K562 (cell line): ENCODE data around the gene TUT7. TPM values are rescaled to one million over a fixed set of nuclear protein-coding genes. Genes with fewer than 3 reads are reported as not detected.

Source experiments
- ATAC-seq: fragments of 200-7000 bp; cut with Tn5 transposase; 3 replicates; pipeline ENCODE4 v1.9.1; 2020; ENCODE audit warnings: moderate library complexity
- BruUV-seq: library from RNA; stranded (reverse); fragments of 400-500 nt; replicated peaks from 2 replicates; lab custom pipeline; 2021; lab: Mats Ljungman, UMichigan
- CTCF ChIA-PET: fragments of 300-600 bp; formaldehyde crosslinking; extraction: SDS; loops from one replicate; lab custom pipeline; 2021; ENCODE audit warnings: low intra/inter-chr PET ratio; lab: Yijun Ruan, JAX
- POLR2A ChIA-PET: fragments of 300-600, 350-650 bp; sonication (Branson Sonifier 250); formaldehyde crosslinking; extraction: SDS; loops from one replicate; lab custom pipeline; 2021; ENCODE audit warnings: antibody characterized with exemption, inconsistent platforms; lab: Yijun Ruan, JAX
- DNase-seq, 4 experiments: peaks; one replicate each; pipeline versions ENCODE4 v3.0.0 to v3.0.0-alpha.2; 2011 to 2018; ENCODE audit warnings: low spot score in 3 of 4, mixed read lengths in 3 of 4; ENCODE audit errors: extremely low read depth in 1 of 4
- FAIRE-seq: peaks from 2 replicates; lab custom pipeline; 2011; peaks lifted over from hg19 to GRCh38; lab: Jason Lieb, UNC
- H2AFZ ChIP-seq: 2 replicates; pipeline ENCODE4 v1.6.0; 2011; ENCODE audit warnings: low read depth, low read length, control low read depth, inconsistent platforms
- H3K27ac ChIP-seq: fragments of 200-600 bp; 3 replicates; pipeline ENCODE4 v1.8.0; 2011; ENCODE audit warnings: low read depth, mild to moderate bottlenecking, control low read depth, inconsistent platforms, low read length, moderate library complexity, mixed read lengths; ENCODE audit errors: extremely low read depth
- H3K27me3 ChIP-seq, 2 experiments: fragments of 300-600 bp in 1 of 2; 2 replicates in 1 of 2; 3 replicates in 1 of 2; pipeline versions ENCODE4 v1.6.0 to v1.8.0; 2011; ENCODE audit warnings: inconsistent platforms in 2 of 2, low read length in 2 of 2, mild to moderate bottlenecking in 1 of 2, mixed read lengths in 1 of 2, moderate library complexity in 1 of 2; ENCODE audit not compliant: control insufficient read depth in 2 of 2, insufficient read depth in 2 of 2
- H3K36me3 ChIP-seq: fragments of 300-600 bp; 3 replicates; pipeline ENCODE4 v1.8.0; 2011; ENCODE audit warnings: mild to moderate bottlenecking, low read length, inconsistent platforms; ENCODE audit not compliant: control insufficient read depth, insufficient read depth
- H3K4me1 ChIP-seq, 2 experiments: fragments of 200-600 bp in 1 of 2; replicated peaks in 1 of 2; 2 replicates in 1 of 2; 3 replicates in 1 of 2; pipeline versions ENCODE4 v1.5.1 to v1.8.0; 2011; ENCODE audit warnings: inconsistent platforms in 2 of 2, low read length in 2 of 2, mild to moderate bottlenecking in 1 of 2, mixed read lengths in 1 of 2, moderate library complexity in 1 of 2; ENCODE audit not compliant: control insufficient read depth in 2 of 2, insufficient read depth in 2 of 2
- H3K4me2 ChIP-seq: 2 replicates; pipeline ENCODE4 v1.6.1; 2011; ENCODE audit warnings: low read length, control low read depth, inconsistent platforms, mixed read lengths; ENCODE audit not compliant: insufficient read depth
- H3K4me3 ChIP-seq: fragments of 200-600 bp; sonication (generic), shearing (Covaris generic); 2 replicates; pipeline ENCODE4 v1.5.1; 2016; ENCODE audit warnings: control low read depth, inconsistent platforms
- H3K79me2 ChIP-seq: fragments of 200-600 bp; 3 replicates; pipeline ENCODE4 v1.8.0; 2011; ENCODE audit warnings: low read length, inconsistent platforms; ENCODE audit not compliant: control insufficient read depth, insufficient read depth
- H3K9ac ChIP-seq, 2 experiments: 2 replicates each; pipeline versions ENCODE4 v1.6.0 to v1.6.1; 2011; ENCODE audit warnings: low read depth in 2 of 2, low read length in 2 of 2, control low read depth in 1 of 2, inconsistent platforms in 1 of 2, mild to moderate bottlenecking in 1 of 2, mixed read lengths in 1 of 2; ENCODE audit not compliant: insufficient read depth in 1 of 2
- H3K9me1 ChIP-seq: one replicate; pipeline ENCODE4 v1.6.0; 2011; ENCODE audit warnings: inconsistent platforms, mild to moderate bottlenecking, low read length, moderate library complexity; ENCODE audit not compliant: control insufficient read depth, insufficient read depth
- H3K9me3 ChIP-seq: replicated peaks from 2 replicates; pipeline ENCODE4 v1.5.1; 2011; ENCODE audit warnings: low read depth, low read length, inconsistent platforms; ENCODE audit not compliant: control insufficient read depth, insufficient read depth
- H4K20me1 ChIP-seq: replicated peaks from 2 replicates; pipeline ENCODE4 v1.6.1; 2011; ENCODE audit warnings: low read length, inconsistent platforms, mixed read lengths; ENCODE audit not compliant: control insufficient read depth, insufficient read depth
- HMG20B ChIP-seq: fragments of 250-450 bp; sonication (Bioruptor Pico); IDR thresholded peaks from 2 replicates; pipeline ENCODE4 v1.5.0; 2021; ENCODE audit warnings: mild to moderate bottlenecking
- NR3C1 ChIP-seq: sonication (generic); formaldehyde crosslinking; IDR thresholded peaks from 2 replicates; pipeline ENCODE4 v1.8.1; 2022; ENCODE audit warnings: missing genetic modification reagents
- POLR2B ChIP-seq: fragments of 450-650 bp; IDR thresholded peaks from 2 replicates; pipeline ENCODE4 v1.6.1; 2018; ENCODE audit warnings: low read depth; ENCODE audit not compliant: partially characterized antibody
- SMAD4 ChIP-seq: fragments of 250-450 bp; sonication (Bioruptor Pico); conservative IDR thresholded peaks from 2 replicates; pipeline ENCODE4 v1.8.0; 2021; ENCODE audit warnings: inconsistent platforms, mild to moderate bottlenecking, moderate library complexity
- SNIP1 ChIP-seq: fragments of 450-650 bp; IDR thresholded peaks from 2 replicates; pipeline ENCODE4 v1.7.1; 2017; ENCODE audit warnings: low read depth, mild to moderate bottlenecking
- TAF9B ChIP-seq: fragments of 450-650 bp; IDR thresholded peaks from 2 replicates; pipeline ENCODE4 v1.6.1; 2018; ENCODE audit warnings: mild to moderate bottlenecking; ENCODE audit not compliant: partially characterized antibody
- TCF3 ChIP-seq: sonication (generic); formaldehyde crosslinking; IDR thresholded peaks from 2 replicates; pipeline ENCODE4 v1.4.0; 2020; ENCODE audit warnings: mild to moderate bottlenecking, missing genetic modification reagents
- ZC3H11A ChIP-seq: IDR thresholded peaks from 2 replicates; pipeline ENCODE4 v1.6.1; 2012; ENCODE audit warnings: low read depth, low read length, improper control_type of control experiment
- WGBS: fragments of 100-300 bp; shearing (Covaris generic); methylation state at CpG from one replicate; pipeline ENCODE4 v1.1.6; 2016; ENCODE audit warnings: low coverage, mixed read lengths; ENCODE audit not compliant: insufficient coverage; ENCODE audit errors: missing lambda C conversion rate; 5-methylcytosine and 5-hydroxymethylcytosine counted together
- in situ Hi-C: fragments of 300-500 bp; cut with MboI; formaldehyde crosslinking; loops from 4 replicates; pipeline ENCODE4 v1.15.0; 2018; ENCODE audit warnings: inconsistent platforms, mixed read lengths
- intact Hi-C: fragments of 100-400 bp; cut with micrococcal nuclease; formaldehyde crosslinking; loops from 2 replicates; pipeline ENCODE4 v1.14.2; 2022
- polyA plus RNA-seq, 8 experiments: library from polyadenylated mRNA; depleted of rRNA in 4 of 8; stranded (reverse) in 5 of 8; unstranded in 3 of 8; fragments of >200 nt; fragmentation: Nextera tagmentation in 2 of 8; fragmentation: Illumina TruSeq in 1 of 8; extraction: Ambion mirVana in 2 of 8; extraction: Trizol in 1 of 8; gene quantifications; 2 replicates each; pipeline versions ENCODE4 v1.2.1 to v1.2.3, GENCODE V29; 2011 to 2014; ENCODE audit warnings: inconsistent platforms in 1 of 8, missing spikeins in 1 of 8
- total RNA-seq, 7 experiments: library from RNA; depleted of rRNA in 6 of 7; stranded (reverse); fragments of >200 nt in 6 of 7; fragmentation: Illumina TruSeq in 2 of 7; extraction: Trizol in 2 of 7; gene quantifications; 2 replicates each; pipeline versions ENCODE4 v1.2.1 to v1.2.3, GENCODE V29; 2011 to 2021; ENCODE audit warnings: low replicate concordance in 1 of 7
- TF ChIP-seq, protein P1 (sequence below): sonication (generic); formaldehyde crosslinking; IDR thresholded peaks from 2 replicates; pipeline ENCODE4 v1.8.1; 2023; ENCODE audit warnings: missing genetic modification reagents, mild to moderate bottlenecking, borderline replicate concordance
- TF ChIP-seq, protein P2 (sequence below): sonication (generic); formaldehyde crosslinking; IDR thresholded peaks from 2 replicates; pipeline ENCODE4 v1.8.1; 2023; ENCODE audit warnings: mild to moderate bottlenecking, missing genetic modification reagents
- TF ChIP-seq, protein P3 (sequence below): conservative IDR thresholded peaks from 2 replicates; pipeline ENCODE4 v1.6.1; 2011; ENCODE audit warnings: low read depth, mild to moderate bottlenecking, low read length; ENCODE audit not compliant: control insufficient read depth
- TF ChIP-seq, protein P4 (sequence below): fragments of 250-450 bp; sonication (Bioruptor Pico); IDR thresholded peaks from 2 replicates; pipeline ENCODE4 v1.5.0; 2021

Gene TUT7
- total and polyA plus RNA-seq, 9 of the 15 experiments (the other 6 are each of a cell fraction or from before 2014, with no cell fraction given): 5.9 to 26.9 (median 15.2) TPM

DNA sequence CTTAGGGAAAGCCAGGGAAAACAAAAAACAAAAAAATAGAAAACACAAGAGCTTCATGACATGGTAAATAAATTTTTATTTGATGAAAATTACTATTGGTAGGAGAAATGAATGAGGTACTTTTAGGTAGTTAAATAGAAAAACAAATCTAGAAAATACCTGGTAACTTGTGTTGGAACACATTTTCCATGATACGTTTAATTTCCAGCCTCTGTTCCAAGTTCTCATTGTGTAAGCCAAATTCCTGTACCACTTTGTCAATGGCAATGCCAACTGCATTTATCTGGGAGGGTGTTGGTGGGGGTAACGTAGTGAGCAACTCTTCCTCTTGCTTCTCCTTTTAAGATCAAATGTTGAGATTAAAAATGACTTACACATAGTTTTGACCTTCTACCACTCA, 9.4 kb downstream of the TUT7 start:
- CTCF ChIA-PET: no interaction called here
- 100% methylated on average over 2 of the region's 2 CpGs for WGBS
- Histone ChIP-seq H3K79me2 (peaks cover 37% of the 10 kb centered on the region), H3K9ac (no peak overlapping the region), H3K9me3 (no peaks in the 10 kb centered on the region), H3K27me3 (no peaks in the 10 kb centered on the region), H2AFZ (no peak overlapping the region), H3K36me3 (peaks cover 63% of the 10 kb centered on the region), H3K4me2 (no peak overlapping the region), H3K27ac (no peak overlapping the region), H3K4me3 (no peak overlapping the region), H3K9me1 (no peaks in the 10 kb centered on the region), H4K20me1 (no peaks in the 10 kb centered on the region; the same call in 1 of the 2 replicates), H3K4me1 (peaks cover 0 to 2% of the 10 kb centered on the region in 2 experiments; a peak in 2 of 5 replicates)
- DNase-seq: no peak
- FAIRE-seq: no peak
- BruUV-seq: no TSS peak
- intact Hi-C loops: no loop called here
- no peak for ATAC-seq
- POLR2A ChIA-PET: no interaction called here
- in situ Hi-C loops: no loop called here
- no peak for TF ChIP-seq NR3C1 (CRISPR knock-in tag)
- no peak for TF ChIP-seq TCF3 (CRISPR knock-in tag)
- TF ChIP-seq ZC3H11A: no peak
- no peak for TF ChIP-seq HMG20B (CRISPR knock-in tag)
- no peak for TF ChIP-seq TAF9B
- TF ChIP-seq SMAD4 (CRISPR knock-in tag): no peak
- TF ChIP-seq, protein P1, sequence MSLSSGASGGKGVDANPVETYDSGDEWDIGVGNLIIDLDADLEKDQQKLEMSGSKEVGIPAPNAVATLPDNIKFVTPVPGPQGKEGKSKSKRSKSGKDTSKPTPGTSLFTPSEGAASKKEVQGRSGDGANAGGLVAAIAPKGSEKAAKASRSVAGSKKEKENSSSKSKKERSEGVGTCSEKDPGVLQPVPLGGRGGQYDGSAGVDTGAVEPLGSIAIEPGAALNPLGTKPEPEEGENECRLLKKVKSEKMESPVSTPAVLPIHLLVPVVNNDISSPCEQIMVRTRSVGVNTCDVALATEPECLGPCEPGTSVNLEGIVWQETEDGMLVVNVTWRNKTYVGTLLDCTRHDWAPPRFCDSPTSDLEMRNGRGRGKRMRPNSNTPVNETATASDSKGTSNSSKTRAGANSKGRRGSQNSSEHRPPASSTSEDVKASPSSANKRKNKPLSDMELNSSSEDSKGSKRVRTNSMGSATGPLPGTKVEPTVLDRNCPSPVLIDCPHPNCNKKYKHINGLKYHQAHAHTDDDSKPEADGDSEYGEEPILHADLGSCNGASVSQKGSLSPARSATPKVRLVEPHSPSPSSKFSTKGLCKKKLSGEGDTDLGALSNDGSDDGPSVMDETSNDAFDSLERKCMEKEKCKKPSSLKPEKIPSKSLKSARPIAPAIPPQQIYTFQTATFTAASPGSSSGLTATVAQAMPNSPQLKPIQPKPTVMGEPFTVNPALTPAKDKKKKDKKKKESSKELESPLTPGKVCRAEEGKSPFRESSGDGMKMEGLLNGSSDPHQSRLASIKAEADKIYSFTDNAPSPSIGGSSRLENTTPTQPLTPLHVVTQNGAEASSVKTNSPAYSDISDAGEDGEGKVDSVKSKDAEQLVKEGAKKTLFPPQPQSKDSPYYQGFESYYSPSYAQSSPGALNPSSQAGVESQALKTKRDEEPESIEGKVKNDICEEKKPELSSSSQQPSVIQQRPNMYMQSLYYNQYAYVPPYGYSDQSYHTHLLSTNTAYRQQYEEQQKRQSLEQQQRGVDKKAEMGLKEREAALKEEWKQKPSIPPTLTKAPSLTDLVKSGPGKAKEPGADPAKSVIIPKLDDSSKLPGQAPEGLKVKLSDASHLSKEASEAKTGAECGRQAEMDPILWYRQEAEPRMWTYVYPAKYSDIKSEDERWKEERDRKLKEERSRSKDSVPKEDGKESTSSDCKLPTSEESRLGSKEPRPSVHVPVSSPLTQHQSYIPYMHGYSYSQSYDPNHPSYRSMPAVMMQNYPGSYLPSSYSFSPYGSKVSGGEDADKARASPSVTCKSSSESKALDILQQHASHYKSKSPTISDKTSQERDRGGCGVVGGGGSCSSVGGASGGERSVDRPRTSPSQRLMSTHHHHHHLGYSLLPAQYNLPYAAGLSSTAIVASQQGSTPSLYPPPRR (CRISPR knock-in tag): no peak
- TF ChIP-seq, protein P2, sequence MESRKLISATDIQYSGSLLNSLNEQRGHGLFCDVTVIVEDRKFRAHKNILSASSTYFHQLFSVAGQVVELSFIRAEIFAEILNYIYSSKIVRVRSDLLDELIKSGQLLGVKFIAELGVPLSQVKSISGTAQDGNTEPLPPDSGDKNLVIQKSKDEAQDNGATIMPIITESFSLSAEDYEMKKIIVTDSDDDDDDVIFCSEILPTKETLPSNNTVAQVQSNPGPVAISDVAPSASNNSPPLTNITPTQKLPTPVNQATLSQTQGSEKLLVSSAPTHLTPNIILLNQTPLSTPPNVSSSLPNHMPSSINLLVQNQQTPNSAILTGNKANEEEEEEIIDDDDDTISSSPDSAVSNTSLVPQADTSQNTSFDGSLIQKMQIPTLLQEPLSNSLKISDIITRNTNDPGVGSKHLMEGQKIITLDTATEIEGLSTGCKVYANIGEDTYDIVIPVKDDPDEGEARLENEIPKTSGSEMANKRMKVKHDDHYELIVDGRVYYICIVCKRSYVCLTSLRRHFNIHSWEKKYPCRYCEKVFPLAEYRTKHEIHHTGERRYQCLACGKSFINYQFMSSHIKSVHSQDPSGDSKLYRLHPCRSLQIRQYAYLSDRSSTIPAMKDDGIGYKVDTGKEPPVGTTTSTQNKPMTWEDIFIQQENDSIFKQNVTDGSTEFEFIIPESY (CRISPR knock-in tag): no peak
- TF ChIP-seq POLR2B: no peak
- TF ChIP-seq, protein P3, sequence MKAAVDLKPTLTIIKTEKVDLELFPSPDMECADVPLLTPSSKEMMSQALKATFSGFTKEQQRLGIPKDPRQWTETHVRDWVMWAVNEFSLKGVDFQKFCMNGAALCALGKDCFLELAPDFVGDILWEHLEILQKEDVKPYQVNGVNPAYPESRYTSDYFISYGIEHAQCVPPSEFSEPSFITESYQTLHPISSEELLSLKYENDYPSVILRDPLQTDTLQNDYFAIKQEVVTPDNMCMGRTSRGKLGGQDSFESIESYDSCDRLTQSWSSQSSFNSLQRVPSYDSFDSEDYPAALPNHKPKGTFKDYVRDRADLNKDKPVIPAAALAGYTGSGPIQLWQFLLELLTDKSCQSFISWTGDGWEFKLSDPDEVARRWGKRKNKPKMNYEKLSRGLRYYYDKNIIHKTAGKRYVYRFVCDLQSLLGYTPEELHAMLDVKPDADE: no peak
- TF ChIP-seq, protein P4, sequence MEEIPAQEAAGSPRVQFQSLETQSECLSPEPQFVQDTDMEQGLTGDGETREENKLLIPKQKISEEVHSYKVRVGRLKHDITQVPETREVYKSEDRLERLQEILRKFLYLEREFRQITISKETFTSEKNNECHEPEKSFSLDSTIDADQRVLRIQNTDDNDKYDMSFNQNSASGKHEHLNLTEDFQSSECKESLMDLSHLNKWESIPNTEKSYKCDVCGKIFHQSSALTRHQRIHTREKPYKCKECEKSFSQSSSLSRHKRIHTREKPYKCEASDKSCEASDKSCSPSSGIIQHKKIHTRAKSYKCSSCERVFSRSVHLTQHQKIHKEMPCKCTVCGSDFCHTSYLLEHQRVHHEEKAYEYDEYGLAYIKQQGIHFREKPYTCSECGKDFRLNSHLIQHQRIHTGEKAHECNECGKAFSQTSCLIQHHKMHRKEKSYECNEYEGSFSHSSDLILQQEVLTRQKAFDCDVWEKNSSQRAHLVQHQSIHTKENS: no peak
- no peak for TF ChIP-seq SNIP1
